NCI-H748 (cell line): ENCODE measurements around the gene GCGR.
A peak's percentile ranks its signal among the peaks of the same experiment; 100 is the strongest.

Experiments used
- DNase-seq: peaks from one replicate; lab custom pipeline; 2025; ENCODE audit not compliant: unreplicated experiment; lab: John Stamatoyannopoulos, UW

GCGR gene

DNA sequence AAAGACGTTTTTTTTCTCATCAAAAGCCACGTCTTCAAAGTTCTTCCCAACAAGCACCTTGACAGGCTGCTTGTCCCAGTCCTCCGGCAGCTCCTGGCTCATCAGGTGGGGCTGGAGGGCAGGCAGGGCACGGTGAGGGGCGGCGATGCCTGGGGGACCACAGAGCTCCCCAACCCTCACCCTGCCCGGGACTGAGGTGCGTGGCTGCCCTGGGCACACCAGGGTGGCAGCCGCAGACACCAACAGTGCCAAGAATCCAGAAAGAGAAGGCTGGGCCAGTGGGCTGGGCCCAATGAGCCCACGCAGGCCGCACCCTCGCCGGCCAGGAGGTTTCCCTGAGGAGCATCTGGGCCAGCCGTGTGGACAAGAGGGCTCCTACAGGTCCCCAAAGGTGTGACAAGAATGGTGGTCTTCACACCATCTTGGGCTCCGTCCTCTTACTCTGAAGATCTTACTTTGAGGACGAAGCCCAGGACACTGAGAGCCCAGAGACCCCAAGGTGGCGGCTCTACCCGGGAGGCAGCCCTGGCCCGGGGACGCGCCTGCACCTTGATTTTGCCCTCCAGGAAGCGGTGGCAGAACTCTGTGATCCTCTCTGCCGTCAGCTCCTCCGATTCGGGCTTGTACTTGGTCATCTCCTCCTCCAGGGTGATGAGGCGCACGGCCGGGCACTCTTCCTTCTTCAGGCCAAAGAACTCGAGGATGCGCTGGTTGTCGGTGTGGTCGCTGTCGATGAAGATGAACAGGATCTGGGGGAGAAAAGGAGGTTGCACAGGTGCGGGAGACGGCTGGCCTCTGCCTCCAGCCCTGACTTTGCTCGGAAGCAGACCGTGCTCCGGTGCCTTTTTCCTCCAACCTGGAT, 42.2 kb downstream of the GCGR start:
- no peak for DNase-seq

DNA sequence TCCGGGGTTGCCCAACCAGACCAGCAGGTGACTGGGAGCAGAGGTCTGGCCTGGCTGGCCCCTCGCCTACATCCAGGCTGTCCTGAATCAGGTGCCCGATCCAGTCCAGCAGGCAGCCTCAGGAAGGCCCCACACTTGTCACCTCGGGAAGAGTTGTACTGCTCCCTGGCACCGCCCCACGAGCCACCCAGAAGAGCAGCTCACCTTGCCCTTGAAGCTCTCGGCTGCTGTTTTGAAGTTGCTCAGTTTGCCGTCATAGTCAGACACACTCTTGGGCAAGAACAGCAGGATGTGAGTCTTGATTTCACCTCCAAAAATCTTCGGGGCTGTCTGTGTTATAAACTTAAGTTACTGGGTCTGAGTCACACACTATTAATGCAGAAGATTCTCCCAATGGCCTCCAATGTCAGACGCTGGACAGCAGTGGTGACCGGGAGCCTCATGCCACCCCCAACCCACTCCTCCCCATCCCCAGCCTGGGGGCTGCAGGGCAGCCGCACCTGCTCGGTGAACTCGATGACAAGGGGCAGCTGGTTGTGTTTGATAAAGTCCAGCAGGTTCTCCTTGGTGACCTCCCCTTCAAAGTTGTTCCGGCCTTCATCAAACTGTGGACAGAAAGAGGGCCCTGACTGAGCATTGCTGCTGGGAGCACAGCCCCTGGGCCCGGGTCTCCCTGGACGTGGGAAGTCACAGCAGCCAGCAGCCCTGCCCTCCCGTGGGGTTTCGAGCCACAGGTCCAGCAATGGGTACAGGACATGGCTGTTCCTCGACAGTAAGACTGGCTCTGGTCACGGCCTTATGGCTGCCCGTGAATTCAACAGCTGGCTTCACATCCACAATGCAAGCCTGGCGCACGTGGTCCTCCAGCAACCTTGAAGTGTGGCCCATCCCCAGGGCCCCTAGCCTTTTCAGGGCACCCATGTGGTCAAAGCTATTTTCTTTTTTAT, 43.1 kb downstream of the GCGR start:
- no peak for DNase-seq

DNA sequence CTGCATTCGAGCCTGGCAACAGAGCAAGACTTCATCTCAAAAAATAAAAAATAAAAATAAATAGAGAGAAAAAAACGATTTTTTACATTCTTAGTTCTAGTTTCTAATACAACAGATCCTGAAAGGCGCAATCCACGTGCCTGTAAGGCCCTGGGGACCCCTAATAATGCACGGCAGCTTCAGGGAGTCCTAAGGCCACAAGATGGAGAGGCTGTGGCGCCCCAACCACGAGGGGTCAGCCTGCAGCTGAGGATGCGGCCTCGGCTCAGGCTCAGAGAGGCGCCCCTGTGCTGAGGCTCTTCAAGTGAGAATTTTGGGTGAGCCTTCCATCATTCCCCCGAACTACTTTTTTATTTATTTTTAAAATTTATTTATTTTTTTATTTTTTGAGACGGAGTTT, 45.5 kb downstream of the GCGR start:
- DNase-seq = no peak

DNA sequence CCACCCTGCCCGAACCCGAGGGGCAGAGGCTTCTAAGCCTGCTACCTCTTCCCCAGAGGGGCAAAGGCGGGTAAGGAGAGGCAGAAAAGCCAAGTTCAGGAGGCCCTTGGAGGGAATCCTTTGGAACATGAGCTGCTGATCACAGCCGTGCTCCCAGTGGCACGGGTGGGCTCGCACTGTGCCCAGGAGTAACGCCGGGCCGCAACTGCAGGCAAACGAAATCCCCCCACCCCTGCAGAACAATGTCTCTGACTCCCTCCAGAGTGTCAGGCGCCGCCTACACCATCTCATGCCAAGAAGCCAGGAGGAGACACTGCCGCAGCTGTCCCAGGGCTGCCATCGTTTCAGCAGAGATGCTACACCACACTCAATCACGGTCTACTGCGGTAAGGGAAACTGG, 47.5 kb downstream of the GCGR start:
- DNase-seq = no peak

DNA sequence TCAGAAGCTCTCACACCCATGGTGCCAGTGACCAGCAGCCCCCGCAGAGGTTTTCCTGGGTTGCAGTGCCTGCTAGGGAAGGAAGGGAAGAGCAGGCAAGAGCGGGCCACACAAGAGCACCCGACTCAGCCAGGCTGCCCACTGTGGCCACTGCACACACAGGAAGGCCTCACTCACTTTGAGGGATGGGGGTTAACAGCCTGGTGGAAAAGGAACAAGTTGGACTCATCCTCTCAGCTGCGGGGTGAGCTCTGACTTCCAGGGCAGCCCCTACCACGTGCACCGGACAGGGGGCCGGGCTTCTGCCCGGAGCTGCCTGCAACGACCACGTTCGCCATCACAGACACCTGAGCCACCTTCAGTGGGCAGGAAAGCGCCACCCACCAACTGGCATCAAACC, 48.3 kb downstream of the GCGR start:
- DNase-seq = no peak

DNA sequence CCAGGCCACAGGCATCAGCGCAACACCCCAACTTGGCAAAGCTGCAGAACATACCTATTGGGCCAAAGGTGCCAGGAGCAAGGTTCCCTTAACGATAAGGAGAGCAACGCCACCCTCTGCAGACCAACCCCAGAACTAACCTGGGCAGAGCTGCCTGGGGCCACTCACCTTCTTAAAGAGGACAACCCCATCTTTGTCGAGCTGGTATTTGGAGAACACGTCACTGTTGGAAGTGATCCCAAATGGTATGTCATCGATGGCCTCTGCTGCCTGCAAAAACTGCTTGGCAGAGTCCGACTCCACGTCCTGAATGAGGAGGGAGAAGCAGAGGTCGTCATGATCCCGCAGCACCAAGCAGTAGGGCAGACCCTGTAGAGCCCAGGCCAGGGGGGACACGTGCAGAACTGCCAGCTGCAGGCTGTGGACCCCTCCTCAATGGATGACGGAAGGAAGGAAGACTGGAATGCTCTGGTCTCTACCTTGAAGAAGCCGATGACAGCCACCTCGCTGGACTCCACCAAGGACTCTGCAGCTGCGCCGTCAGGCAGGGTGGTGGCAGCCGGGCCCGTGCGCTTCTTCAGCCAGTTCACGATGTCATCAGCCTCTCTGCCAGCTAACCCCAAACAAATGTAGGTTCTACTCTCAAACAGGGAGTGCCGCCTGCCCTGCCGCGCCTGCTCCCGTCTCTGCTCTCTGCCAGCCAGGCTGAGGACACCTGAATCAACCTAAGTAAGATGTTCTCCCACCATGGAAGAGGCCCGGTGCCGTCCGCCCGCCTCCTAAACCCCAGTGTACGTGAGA, 51.2 kb downstream of the GCGR start:
- no peak for DNase-seq

DNA sequence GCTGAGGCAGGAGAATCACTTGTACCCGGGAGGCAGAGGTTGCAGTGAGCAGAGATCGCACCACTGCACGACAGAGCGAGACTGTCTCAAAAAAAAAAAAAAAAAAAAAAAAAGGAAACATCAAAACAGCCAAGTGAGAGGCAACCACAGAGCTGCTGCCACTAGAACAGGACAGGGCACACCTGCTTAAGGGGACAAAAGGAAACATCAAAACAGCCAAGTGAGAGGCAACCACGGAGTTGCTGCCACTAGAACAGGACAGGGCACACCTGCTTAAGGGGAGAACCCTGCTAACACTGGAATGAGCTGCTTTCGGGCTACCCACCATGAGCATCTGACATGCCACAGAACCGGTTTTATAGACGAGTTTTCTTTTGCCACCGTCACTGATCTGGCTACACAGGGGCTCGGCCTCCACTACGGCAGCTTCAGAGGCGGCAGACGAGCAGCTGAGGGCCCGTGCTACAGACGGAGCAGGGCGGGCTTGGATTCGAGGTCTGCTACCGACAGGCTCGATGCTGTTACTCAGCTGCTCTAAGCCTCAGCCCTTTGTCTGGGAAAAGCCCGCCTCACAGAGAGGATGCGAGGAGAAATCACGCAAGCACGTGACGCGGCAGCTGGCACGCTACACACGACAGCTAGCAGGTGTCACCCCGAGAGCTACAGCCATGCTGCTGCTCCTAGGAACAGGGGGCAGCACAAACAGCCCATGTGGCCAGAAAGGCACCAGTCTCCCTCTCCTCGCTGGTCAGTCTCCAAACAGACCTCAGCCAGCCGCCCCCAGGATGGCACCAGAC, 54.4 kb downstream of the GCGR start:
- DNase-seq = no peak

DNA sequence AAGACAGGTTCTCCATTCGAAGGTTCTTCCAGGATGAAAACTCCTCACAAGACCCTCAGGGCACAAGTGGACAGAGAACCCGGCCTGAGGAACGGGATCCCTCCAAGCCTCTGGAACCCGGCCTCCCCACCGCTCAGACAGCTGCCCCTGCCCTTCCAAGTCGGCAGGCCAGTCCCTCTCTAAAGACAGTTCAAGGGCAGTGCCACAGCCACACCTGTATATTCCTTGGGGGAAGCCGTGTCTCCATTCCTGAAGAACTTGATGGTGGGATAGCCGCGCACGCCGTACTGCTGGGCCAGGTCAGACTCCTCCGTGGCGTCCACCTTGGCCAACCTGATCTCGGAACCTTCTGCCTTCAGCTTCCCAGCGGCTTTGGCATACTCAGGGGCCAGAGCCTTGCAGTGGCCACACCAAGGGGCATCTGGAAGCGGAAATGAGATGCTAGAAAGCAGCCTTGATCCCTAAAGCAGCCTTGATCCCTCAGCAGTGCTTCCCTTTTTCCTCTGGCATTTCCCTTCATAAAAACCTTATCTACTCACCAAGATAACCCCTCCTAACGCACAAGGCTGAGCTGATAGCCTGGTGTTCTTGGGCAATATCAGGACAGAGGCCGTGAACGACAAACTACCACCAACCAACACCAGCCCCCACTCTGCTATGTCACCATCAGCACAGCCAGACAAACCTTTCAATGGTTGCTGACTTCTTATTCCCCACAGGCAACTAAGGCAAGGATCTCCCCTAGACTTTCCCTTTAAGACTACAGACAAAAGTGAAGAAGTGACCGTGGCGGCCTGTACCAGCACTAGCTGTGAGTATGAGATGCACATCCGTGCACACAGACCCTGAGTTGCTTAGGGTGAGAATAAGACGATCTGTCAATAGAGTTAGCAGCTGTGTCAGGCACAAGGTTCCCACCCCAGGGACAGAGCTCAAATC, 55.3 kb downstream of the GCGR start:
- no peak for DNase-seq

DNA sequence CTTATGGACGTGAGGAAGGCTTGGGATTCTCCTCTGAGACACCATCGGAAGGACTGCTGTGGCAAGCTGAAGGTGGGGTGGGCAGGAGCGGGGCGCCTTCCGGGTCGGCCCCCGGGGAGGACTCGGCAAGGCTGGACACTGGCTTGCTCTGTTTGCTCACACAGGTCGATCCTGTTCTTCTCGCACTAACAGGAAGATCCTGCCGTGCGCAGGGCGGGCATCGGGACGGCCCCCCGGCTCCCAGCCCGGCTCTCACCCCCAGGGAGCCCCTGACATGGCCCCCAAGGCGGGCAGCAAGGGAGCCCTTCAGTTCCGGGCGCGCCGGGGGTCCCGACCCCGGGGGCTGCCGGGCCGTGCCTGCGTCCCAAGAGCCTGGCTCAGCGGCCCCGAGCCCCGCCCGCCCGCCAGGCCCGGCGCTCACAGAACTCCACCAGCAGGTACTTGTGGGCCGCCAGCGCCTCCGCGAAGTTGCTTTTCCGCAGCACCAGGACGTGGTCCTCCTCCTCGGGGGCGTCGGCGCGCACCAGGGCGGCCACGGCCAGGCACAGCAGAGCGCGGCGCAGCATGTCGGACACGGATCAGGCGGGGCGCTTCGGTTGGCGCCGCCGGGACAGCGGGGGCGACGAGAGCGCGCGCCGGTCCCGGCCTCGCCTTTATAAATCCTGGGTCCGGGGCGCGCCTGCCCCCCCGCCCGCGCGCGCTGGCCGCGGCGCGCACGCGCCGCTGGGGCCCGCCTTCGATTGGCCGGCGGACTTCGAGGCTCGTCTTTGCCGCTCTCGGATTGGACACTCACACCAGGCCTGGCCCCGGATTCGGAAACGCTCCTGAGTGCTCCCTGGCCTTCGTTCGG, 56.2 kb downstream of the GCGR start, which contains the start of gene P4HB:
TSS of gene P4HB (minus strand) at position 630 of the 850 bp plus-strand sequence. CDS start at position 566, 64 bp downstream.
- DNase-seq = peak; percentile 59

DNA sequence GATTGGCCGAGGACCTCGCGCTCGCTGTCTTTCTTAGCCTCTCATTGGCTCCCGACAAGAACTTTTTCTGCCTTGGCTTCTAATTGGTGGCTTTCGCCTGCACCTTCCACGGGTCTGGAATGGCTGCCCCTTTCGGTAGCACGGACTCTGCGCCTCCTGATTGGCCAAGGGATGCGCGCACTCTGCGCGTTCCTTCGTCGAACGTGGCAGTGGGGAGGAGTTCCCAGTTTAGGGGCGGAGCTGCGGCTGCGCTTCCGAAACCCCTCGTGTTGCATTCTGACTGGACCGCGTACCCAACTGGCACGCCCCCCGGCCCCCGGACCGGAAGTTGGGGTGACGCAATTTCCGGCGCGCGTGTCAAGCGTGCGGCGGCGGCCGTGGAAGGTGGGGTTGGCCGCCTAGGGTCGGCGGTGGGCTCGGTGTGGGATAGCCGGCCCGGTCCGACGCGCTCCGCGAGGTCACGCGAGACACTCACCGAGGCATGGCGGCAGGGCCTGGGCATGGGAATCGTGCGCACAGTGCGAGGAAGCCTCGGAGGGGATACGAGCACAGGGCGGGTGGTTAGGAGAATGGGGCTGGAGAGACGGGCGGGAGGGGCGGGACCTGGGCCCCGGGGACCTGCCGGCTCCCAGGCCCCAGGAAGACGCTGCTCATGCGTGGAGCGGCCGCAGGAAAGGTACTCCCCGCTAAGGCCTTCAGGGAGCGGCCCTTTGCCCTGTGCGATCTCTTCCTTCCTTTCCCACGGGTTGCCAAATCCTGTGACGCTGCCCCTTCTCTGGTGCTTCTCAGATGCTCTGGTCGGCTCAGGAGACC, 57.0 kb downstream of the GCGR start:
- peak; percentile 100 for DNase-seq

DNA sequence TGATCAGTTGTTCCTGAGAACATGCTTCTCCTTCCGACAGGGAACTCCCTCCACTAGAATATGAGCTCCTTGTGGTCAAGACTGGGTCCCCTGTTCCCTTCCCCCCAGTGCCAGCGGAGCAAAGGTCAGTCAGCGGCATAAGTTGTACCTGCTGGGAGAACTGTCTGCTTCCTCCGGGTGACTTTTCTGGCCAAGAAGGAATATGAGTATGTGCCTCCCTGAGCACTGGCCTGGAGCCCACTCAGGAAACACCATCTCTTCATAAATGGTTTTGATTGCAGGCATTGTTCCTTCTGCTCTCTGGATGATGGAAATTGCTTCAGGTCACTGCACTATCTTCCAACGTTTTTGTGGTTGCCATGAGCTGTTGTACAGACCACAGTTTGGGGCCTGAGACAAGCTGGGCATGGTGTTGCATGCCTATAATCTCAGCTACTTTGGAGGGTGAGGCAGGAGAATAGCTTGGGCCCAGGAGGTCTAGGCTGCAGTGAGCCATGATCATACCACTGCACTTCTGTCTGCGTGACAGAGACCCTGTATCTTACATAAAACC, 59.2 kb downstream of the GCGR start:
- DNase-seq = no peak
